Activated CD4-positive, alpha-beta T cell treated with anti-CD3 and anti-CD28 coated beads for 36 hours (primary cell): ENCODE data around the gene SLC39A11. TPM values are rescaled to one million over a fixed set of nuclear protein-coding genes. Genes with fewer than 3 reads are reported as not detected.

ENCODE experiments used
- ATAC-seq: fragments of 200-7000 bp; cut with Tn5 transposase; one replicate; pipeline ENCODE4 v1.10.0; 2021; ENCODE audit warnings: mild to moderate bottlenecking, moderate library complexity
- CTCF ChIA-PET: fragments of 350-600 bp; sonication (Branson Sonifier 250); formaldehyde crosslinking; loops from one replicate; lab custom pipeline; 2021; ENCODE audit warnings: antibody characterized with exemption; lab: Charles Lee
- POLR2A ChIA-PET: fragments of 350-600 bp; sonication (Branson Sonifier 250); formaldehyde crosslinking; loops from one replicate; lab custom pipeline; 2021; ENCODE audit warnings: antibody characterized with exemption, inconsistent platforms; lab: Charles Lee
- DNase-seq: peaks from one replicate; pipeline ENCODE4 v3.0.0-alpha.2; 2020
- H3K27ac Mint-ChIP-seq: one replicate; pipeline ENCODE4 v1.8.0; 2021; ENCODE audit warnings: mixed read lengths
- H3K27me3 Mint-ChIP-seq: one replicate; pipeline ENCODE4 v1.8.0; 2021; ENCODE audit warnings: mixed read lengths
- H3K36me3 Mint-ChIP-seq: one replicate; pipeline ENCODE4 v1.8.0; 2021; ENCODE audit warnings: low read depth, mixed read lengths
- H3K4me1 Mint-ChIP-seq: one replicate; pipeline ENCODE4 v1.8.0; 2021; ENCODE audit warnings: mixed read lengths
- H3K4me3 Mint-ChIP-seq: one replicate; pipeline ENCODE4 v1.8.0; 2021; ENCODE audit warnings: mild to moderate bottlenecking, moderate library complexity, mixed read lengths
- H3K9me3 Mint-ChIP-seq: one replicate; pipeline ENCODE4 v1.8.0; 2021; ENCODE audit warnings: low read depth, mixed read lengths
- intact Hi-C, 2 experiments: fragments of 100-400 bp; cut with DNase I in 1 of 2; cut with micrococcal nuclease in 1 of 2; formaldehyde crosslinking; loops; one replicate each; pipeline versions ENCODE4 v1.14.2 to v1.15.1; 2022 to 2024; cut with DNase I, micrococcal nuclease
- total RNA-seq, 2 experiments: library from RNA; stranded (reverse); gene quantifications; one replicate each; pipeline ENCODE4 v1.2.3, GENCODE V29; 2021

Gene SLC39A11
- total RNA-seq, 2 experiments from 2014 or later, result 12.5 to 17.2 TPM

DNA sequence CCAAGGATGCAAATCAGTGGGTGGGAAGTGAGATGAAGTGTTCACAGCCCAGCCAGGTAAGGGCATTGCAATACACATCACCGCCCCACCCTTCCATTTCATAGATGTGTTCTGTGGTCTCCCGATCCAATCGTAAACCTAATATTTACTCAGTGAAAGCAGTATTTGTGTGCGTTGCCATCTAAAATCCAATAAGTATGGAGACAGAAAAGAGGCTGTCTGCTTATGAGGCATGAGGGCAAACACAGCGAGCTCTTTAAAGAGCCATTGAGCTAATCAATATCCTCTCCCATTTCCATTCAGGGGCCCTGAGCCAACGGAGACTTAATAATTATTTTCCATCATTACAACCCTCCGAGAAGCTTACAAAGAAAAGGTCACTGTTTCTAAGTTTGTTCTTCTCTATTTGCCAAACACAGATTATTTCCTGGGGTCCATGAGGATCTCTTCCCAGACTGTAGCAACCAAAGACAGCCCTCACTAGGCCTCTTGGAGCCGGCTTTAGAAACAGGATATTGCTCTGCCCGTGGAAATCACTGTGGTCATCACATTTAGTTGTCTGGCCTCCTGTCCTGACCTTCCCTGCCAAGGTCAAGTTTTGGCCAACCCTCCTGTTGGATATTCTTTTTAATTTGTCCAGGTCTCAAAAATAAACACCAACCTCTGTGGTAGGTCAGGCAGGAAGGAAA lies 120.1 kb downstream of the SLC39A11 start:
- ChIA-PET POLR2A (no interaction called here), CTCF (interaction anchor here (1.2 to 2.2 kb wide), 2 partner anchors 14 to 415 kb away, joined by 4 to 13 read pairs; no protein-coding TSS in a partner anchor)
- no peaks in the 10 kb centered on the region for H3K27me3 Mint-ChIP-seq

DNA sequence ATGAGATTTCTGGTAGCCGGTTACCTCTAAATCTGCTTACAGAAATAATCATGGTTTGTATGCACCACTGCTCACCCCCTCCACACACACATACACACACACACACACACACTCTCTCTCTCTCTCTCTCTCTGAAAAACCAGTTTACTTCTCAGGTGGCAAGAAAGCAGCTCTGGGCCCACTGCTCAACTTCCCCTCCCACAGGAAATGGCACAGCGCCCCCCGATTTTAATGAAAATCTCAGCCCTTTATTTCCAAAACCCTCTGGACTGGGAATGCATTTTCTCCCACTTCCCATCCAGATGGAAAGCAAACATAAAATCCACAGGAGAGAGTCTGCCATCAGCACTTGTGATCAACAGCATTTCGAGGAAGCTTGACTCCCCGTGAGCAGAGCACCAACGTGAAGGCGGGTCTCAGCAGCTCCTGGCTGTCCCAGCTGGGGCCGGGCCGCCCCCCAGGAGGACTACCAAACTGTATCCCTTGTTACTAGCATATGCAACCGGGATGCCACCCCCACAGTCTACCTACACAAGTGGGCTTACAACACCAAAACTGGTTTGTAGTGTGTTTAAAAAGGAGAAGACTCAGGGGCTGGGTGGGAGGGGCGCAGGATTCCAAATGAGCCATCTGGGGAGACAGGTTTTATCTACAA lies 121.1 kb downstream of the SLC39A11 start:
- ChIA-PET CTCF (interaction anchor here (0.6 to 1.9 kb wide), 3 partner anchors 15 to 414 kb away, joined by 3 to 9 read pairs (median 4); no protein-coding TSS in a partner anchor), POLR2A (no interaction called here)
- H3K4me3 Mint-ChIP-seq, result no peak overlapping the region
- ATAC-seq (no peak), DNase-seq (no peak)
- H3K27me3 Mint-ChIP-seq, result no peaks in the 10 kb centered on the region
- no peaks in the 10 kb centered on the region for H3K9me3 Mint-ChIP-seq
- H3K27ac Mint-ChIP-seq, result no peak overlapping the region
- H3K4me1 Mint-ChIP-seq, result peaks cover 2% of the 10 kb centered on the region
- peaks cover 2% of the 10 kb centered on the region for H3K36me3 Mint-ChIP-seq
- intact Hi-C loops, result no loop called here

More for the DNA sequence above, 120.1 kb downstream of the SLC39A11 start:
- DNase-seq (no peak), ATAC-seq (no peak)
- H3K27ac Mint-ChIP-seq, result no peak overlapping the region
- intact Hi-C loops, result no loop called here
- no peak overlapping the region for H3K4me3 Mint-ChIP-seq
- peaks cover 2% of the 10 kb centered on the region for H3K36me3 Mint-ChIP-seq
- peaks cover 3% of the 10 kb centered on the region for H3K4me1 Mint-ChIP-seq
- H3K9me3 Mint-ChIP-seq, result no peaks in the 10 kb centered on the region

DNA sequence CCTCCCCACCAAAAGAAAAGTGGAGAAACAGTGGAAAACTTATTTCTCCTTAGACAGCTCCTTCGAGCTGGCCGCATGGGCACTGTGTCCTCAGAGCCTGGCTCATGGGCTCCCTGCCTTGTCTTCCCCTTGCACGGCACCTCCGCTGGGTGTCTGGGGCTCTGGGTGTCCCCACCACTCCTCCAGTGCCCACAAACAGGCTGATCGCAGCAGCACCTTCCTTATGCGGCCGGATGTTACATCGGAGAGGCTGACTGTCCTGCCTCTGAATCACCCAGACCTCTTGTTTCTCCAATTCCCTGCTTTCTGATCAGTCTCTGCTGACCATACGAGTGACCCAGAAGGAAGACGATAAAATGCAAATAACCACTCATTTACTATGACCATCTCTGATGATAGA lies 121.7 kb downstream of the SLC39A11 start:
- Mint-ChIP-seq H3K36me3 (no peaks in the 10 kb centered on the region), H3K27ac (no peak overlapping the region), H3K27me3 (no peaks in the 10 kb centered on the region), H3K4me3 (no peak overlapping the region), H3K9me3 (no peaks in the 10 kb centered on the region), H3K4me1 (no peaks in the 10 kb centered on the region)
- CTCF ChIA-PET, result interaction anchor here (0.6 to 1.9 kb wide), 2 partner anchors 15 to 129 kb away, joined by 3 to 9 read pairs; no protein-coding TSS in a partner anchor
- POLR2A ChIA-PET, result no interaction called here
- DNase-seq (no peak), ATAC-seq (no peak)
- intact Hi-C loops, result no loop called here

DNA sequence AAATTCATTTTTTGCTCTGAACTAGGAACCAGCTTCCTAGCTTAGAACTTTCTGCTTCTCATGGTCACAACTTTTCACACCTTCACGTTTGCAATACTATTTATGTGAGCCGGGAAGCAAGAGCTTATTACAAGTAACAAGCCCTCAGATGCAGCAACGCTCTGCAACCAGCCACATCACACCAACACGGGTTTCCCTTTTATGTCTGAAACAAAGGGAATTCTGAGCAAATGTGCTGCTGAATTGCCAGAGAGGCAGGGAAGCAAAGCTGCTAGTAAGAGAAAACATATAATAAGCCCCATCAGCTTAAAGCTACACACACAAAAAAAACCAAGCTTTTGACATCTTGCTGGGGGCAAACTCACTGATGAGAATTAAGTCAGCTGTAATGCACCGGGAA lies 122.2 kb downstream of the SLC39A11 start:
- no peak for DNase-seq
- Mint-ChIP-seq H3K4me1 (no peaks in the 10 kb centered on the region), H3K36me3 (no peaks in the 10 kb centered on the region), H3K9me3 (no peaks in the 10 kb centered on the region), H3K27ac (no peak overlapping the region), H3K4me3 (no peak overlapping the region), H3K27me3 (no peaks in the 10 kb centered on the region)
- CTCF ChIA-PET, result interaction anchor here (0.6 to 1.9 kb wide), 4 partner anchors 13 to 244 kb away, joined by 3 to 9 read pairs (median 3); no protein-coding TSS in a partner anchor
- intact Hi-C loops, result no loop called here
- POLR2A ChIA-PET, result no interaction called here
- ATAC-seq, result no peak

DNA sequence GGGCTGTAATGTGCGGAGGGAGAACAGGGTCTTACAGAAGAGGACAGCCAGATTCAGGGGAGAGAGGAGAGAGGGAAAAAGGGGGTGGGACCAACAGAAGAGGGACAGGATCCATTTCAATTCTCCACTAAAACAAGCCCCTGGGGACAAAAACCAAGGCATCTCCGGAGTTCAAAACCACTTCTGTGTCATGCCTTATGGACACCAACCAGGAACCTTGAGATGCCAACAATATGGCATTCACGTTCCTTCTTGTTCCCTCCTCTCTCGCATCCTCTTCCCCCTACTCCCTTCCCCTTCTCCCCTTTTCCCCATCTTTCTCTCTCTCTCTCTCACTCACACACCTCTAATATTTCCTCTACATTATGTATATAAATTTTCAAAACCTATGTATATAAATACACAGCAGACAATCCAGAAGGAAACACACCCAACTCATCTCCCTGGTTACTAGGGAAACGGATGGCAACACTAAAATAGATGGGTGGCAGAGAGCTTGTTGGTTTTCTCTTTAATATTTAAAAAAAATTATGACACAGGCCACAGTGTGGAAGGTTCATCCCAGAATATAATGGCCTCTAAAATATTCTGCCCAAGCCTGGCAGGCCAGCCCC lies 123.1 kb downstream of the SLC39A11 start:
- Mint-ChIP-seq H3K9me3 (no peaks in the 10 kb centered on the region), H3K36me3 (no peaks in the 10 kb centered on the region), H3K4me1 (no peaks in the 10 kb centered on the region), H3K27me3 (no peaks in the 10 kb centered on the region), H3K27ac (no peak overlapping the region), H3K4me3 (no peak overlapping the region)
- ChIA-PET CTCF (interaction anchor here (0.6 kb wide), 1 partner anchor 243 kb away, joined by 3 read pairs; no protein-coding TSS in a partner anchor), POLR2A (no interaction called here)
- DNase-seq, result no peak
- intact Hi-C loops, result no loop called here
- no peak for ATAC-seq

DNA sequence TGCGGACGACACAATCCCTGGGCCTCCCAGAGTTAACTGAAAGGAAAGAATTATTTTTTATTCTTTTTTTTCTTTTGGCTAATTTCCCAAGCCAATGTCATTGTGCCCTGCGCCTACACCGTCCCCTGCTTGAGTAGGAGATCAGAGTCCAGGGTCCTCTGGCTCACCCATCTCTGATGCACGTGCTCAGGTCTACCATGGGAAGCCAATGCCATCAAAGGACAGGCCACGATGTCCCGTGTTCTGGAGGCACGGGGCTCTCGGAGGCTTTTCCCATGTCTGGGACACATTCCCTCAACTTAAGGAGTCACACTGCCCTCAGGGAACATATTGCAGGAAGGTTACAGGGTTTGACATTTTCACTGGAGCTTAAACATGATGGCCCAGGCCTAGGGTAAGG lies 123.7 kb downstream of the SLC39A11 start:
- DNase-seq, result no peak
- Mint-ChIP-seq H3K4me3 (no peak overlapping the region), H3K9me3 (no peaks in the 10 kb centered on the region), H3K4me1 (no peaks in the 10 kb centered on the region), H3K27ac (no peak overlapping the region), H3K36me3 (no peaks in the 10 kb centered on the region), H3K27me3 (no peaks in the 10 kb centered on the region)
- ChIA-PET POLR2A (no interaction called here), CTCF (no interaction called here)
- intact Hi-C loops, result no loop called here
- no peak for ATAC-seq

DNA sequence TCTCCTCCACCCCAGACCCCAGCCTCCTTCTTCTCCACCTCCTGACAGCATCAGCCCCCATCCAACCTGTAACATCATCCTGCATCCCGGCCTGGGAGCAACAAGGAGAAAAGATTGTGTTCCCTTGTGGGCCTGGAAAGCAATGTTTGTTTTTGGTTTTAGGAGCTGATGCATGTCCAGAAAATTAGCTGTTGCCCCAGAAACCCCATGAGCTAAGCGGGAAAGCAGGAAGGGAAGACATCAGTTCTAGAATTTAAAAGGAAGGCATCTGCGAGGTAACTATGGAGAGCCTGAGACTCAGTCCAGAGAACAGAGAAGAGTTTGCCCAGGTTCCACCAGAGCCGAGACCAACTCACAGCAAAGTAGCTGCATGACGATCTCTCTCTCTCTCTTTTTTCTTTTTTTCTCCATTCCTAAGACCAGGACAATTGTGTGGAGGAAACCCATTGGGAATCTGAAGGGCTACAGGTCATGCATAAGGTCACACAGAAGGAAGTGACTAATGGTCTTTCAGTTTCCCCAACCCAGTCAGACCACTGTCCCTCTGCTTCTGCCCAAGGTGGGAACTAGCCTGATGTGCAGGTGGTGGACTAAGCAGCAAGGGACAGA lies 124.4 kb downstream of the SLC39A11 start:
- no peaks in the 10 kb centered on the region for H3K4me1 Mint-ChIP-seq
- no peaks in the 10 kb centered on the region for H3K27me3 Mint-ChIP-seq
- no peak overlapping the region for H3K4me3 Mint-ChIP-seq
- no peak for DNase-seq
- no peaks in the 10 kb centered on the region for H3K9me3 Mint-ChIP-seq
- no peaks in the 10 kb centered on the region for H3K36me3 Mint-ChIP-seq
- no peak overlapping the region for H3K27ac Mint-ChIP-seq
- no peak for ATAC-seq
- ChIA-PET POLR2A (no interaction called here), CTCF (interaction anchor here (0.7 kb wide), 1 partner anchor 18 kb away, joined by 3 read pairs; no protein-coding TSS in a partner anchor)
- intact Hi-C loops, result no loop called here

DNA sequence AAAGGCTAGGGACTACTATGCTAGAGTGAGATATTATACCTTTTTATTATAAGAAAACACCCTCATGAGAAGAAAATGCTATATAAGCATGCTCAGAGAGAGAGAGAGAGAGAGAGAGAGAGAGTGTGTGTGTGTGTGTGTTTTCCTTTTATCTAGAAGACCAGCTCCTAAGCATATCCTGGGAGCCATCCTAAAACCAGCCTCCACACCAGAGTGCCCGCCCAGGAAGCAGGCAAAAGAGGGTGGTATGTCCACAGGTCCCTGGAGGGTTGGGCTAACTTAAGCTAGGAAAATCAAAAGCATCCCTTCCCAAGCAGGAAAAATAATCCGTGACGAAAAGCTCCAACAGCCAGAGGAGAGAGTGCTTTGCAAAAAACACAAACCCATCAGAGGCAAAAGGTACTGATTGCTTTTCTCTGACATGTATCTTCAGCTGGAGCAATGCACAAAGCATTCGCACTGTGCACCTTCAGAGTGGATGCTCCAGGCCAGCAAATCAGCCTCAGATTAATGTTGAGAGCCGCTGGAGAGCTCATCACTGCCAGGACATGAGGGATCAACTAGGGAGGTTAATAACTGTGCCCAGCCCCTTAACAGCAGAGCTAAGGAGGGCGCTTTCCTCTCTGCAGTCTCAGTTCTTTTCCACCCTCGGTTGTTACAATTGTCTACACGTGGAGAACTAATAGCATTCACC lies 125.1 kb downstream of the SLC39A11 start:
- CTCF ChIA-PET, result interaction anchor here (1.0 kb wide), 1 partner anchor 15 kb away, joined by 3 read pairs; no protein-coding TSS in a partner anchor
- POLR2A ChIA-PET, result no interaction called here
- no peaks in the 10 kb centered on the region for H3K27me3 Mint-ChIP-seq
- H3K4me3 Mint-ChIP-seq, result no peak overlapping the region
- DNase-seq (no peak), ATAC-seq (no peak)
- no peaks in the 10 kb centered on the region for H3K4me1 Mint-ChIP-seq
- H3K36me3 Mint-ChIP-seq, result no peaks in the 10 kb centered on the region
- intact Hi-C loops, result no loop called here
- no peak overlapping the region for H3K27ac Mint-ChIP-seq
- H3K9me3 Mint-ChIP-seq, result no peaks in the 10 kb centered on the region

DNA sequence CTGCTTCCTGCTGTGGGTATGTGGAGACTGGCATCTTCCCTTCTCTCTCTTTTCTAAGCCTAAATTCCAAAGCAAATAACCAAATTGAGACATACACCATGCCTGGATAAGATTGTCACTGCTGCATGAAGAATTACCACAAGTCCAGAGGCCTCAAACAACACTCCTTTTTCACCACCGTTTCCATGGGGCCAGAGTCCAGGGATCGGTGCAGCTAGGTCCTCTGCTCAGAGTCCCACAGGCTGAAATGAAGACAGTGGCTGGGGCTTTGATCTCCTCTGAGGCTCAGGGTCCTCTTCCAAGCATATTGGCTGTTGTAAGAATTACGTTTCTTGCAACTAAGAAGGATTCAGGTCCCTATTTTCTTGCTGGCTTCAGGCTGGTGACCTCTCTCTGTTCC lies 130.4 kb downstream of the SLC39A11 start:
- ATAC-seq (no peak), DNase-seq (no peak)
- intact Hi-C loops, result no loop called here
- ChIA-PET CTCF (interaction anchor here (1.1 kb wide), 1 partner anchor 15 kb away, joined by 5 read pairs; no protein-coding TSS in a partner anchor), POLR2A (no interaction called here)
- H3K27ac Mint-ChIP-seq, result no peak overlapping the region
- no peaks in the 10 kb centered on the region for H3K27me3 Mint-ChIP-seq
- no peaks in the 10 kb centered on the region for H3K4me1 Mint-ChIP-seq
- H3K4me3 Mint-ChIP-seq, result no peak overlapping the region
- peaks cover 3% of the 10 kb centered on the region for H3K36me3 Mint-ChIP-seq
- no peaks in the 10 kb centered on the region for H3K9me3 Mint-ChIP-seq

DNA sequence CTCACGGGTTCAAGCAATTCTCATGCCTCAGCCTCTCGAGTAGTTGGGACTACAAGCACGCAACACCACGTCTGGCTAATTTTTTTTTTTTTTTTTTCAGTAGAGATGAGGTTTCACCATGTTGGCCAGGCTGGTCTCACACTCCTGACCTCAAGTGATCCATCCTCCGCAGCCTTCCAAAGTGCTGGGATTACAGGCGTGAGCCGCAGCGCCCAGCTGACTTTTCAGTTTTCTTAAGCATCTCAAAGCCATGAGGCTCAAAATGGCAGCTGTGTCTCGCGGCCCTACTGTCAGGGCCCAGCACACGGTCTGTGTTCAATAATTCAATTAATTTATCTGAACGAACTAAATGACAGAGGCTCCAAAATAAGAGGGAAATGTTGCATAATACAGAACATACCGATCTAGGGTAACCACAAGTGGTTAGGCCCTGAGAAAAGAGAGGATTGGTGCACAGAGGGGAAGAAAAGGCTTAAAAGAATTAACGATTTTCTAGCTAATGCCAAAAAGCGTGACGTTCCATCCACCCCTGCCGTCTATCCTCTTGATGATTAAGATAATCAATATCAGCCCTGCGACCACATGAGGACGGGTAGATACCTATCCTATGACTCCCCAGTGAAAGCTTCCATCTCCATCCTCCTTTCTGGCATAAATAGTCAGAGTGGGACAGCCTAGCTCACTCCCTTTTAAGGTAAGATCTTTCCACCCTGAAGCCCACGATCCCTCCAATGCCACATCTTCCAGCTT lies 136.9 kb downstream of the SLC39A11 start:
- Mint-ChIP-seq H3K27me3 (no peaks in the 10 kb centered on the region), H3K36me3 (peaks cover 1% of the 10 kb centered on the region), H3K27ac (no peak overlapping the region), H3K9me3 (no peaks in the 10 kb centered on the region), H3K4me1 (no peaks in the 10 kb centered on the region), H3K4me3 (no peak overlapping the region)
- ChIA-PET CTCF (interaction anchor here (1.1 kb wide), 1 partner anchor 30 kb away, joined by 3 read pairs; no protein-coding TSS in a partner anchor), POLR2A (no interaction called here)
- DNase-seq (no peak), ATAC-seq (no peak)
- intact Hi-C loops, result no loop called here
